HK-2 (cell line): ENCODE results near the gene SH3BP5.
"Not testable (repeated sequence)": the region's sequence is repeated elsewhere in the genome, so short reads cannot be mapped to it uniquely, and the experiment has no call there.

ENCODE experiments used
- DNase-seq: peaks from one replicate; pipeline ENCODE4 v3.0.0-alpha.2; 2018; ENCODE audit not compliant: unreplicated experiment

Gene SH3BP5, protein sequence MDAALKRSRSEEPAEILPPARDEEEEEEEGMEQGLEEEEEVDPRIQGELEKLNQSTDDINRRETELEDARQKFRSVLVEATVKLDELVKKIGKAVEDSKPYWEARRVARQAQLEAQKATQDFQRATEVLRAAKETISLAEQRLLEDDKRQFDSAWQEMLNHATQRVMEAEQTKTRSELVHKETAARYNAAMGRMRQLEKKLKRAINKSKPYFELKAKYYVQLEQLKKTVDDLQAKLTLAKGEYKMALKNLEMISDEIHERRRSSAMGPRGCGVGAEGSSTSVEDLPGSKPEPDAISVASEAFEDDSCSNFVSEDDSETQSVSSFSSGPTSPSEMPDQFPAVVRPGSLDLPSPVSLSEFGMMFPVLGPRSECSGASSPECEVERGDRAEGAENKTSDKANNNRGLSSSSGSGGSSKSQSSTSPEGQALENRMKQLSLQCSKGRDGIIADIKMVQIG

GRCh38 chr3:15332405-15333098, at the start of gene SH3BP5:
Gene SH3BP5 (minus strand): TSS chr3:15332586. CDS start chr3:15332408, 178 bp downstream.
- peak; percentile 61 for DNase-seq

DNA sequence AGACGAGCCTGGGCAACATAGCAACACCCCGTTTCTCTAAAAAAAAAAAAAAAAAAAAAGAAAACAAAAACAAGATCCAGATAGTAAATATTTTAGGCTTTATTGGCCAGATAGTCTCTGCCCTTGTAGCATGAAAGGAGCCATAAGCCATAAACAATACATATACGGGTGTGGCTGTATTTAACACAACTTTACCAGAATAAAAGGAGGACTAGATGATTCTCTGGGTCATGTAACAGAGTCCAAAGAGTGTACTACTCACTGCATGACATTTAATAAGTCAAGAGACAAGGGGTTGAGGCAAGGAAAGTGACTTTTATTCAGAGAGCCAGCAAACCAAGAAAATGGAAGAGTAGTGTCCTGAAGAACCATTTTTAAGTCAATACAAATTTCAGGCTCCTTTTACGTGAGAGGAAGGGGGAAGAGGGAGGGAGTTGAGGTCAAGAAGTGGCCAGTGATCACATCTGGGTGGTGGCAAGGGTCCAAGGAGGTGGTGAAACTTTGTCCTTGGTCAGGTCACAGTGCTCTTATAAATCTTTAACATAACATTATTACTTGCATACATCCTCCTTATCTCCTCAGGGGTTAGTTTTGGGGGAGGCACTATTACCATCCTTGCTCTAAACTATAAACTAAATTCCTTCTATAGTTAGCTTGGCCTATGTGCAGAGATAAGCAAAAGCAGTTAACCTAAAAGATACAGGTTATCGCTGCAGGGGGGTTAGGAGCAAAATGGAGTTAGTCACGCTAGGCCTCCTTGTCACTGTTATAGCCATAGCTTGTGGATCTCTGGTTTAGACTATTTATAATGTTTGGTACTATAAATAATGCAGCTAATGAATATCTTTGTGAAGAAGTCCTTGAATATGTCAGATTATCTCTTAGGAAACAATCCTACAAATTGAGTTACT, 48.8 kb upstream of the SH3BP5 start:
- DNase-seq = no peak

GRCh38 chr3:15377961-15378791, 45.8 kb upstream of the SH3BP5 start:
- peak; percentile 78 for DNase-seq

- no peak for DNase-seq
Measured at GRCh38 chr3:15375461-15376000, 43.1 kb upstream of the SH3BP5 start.

DNA sequence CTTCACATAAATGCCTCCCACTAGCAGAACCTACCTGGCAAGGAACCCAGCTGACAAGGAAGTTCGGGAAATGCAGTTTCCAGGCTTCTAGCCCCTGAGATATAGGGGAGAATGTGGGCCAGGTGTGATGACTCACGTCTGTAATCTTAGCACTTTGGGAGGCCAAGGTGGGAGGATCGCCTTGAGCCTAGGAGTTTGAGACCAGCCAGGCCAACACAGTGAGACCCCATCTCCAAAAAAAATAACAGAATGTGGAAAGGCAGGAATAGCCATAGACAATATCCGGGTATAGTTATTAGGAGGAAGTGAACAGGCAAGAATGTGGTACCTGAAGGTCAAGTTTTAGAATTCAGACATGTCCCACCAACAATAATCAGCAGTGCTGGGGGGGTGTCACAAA, 40.5 kb upstream of the SH3BP5 start:
- DNase-seq = no peak

GRCh38 chr3:15368561-15369135, 36.3 kb upstream of the SH3BP5 start:
- no peak for DNase-seq

- DNase-seq = no peak
Measured at GRCh38 chr3:15367059-15367458, 34.7 kb upstream of the SH3BP5 start.

- not testable (repeated sequence) for DNase-seq
Measured at GRCh38 chr3:15364078-15364477, 31.7 kb upstream of the SH3BP5 start.

GRCh38 chr3:15361494-15362214, 29.3 kb upstream of the SH3BP5 start:
- no peak for DNase-seq

- no peak for DNase-seq
Measured at GRCh38 chr3:15360788-15361493, 28.6 kb upstream of the SH3BP5 start.

DNA sequence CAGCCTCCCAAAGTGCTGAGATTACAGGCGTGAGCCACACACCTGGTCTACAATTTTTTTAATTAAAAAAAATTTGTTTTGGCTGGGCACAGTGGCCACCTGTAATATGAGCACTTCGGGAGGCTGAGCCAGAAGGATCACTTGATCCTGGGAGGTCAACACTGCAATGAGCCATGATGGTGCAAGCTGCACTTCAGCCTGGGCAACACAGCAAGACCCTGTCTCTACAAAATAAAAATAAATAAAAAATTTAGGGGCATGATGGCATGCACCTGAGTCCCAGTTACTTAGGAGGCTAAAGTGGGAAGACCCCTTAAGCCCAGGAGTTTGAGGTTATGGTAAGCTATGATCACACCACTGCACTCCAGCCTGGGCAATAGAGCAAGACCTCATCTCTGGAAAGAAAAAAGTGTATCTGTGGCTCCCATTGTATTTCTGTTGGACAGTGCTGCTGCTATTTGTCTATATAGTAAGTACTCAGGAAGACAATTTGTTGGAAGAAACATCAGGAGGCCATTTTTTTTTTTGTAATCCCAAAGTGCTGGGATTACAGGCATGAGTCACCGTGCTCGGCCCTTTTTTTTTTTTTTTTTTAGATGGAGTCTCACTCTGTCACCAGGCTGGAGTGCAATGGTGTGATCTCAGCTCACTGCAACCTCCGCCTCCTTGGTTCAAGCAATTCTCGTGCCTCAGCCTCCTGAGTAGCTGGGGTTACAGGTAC, 27.5 kb upstream of the SH3BP5 start:
- no peak for DNase-seq

- DNase-seq = not testable (repeated sequence)
Measured at GRCh38 chr3:15356651-15357061, 24.3 kb upstream of the SH3BP5 start.

DNA sequence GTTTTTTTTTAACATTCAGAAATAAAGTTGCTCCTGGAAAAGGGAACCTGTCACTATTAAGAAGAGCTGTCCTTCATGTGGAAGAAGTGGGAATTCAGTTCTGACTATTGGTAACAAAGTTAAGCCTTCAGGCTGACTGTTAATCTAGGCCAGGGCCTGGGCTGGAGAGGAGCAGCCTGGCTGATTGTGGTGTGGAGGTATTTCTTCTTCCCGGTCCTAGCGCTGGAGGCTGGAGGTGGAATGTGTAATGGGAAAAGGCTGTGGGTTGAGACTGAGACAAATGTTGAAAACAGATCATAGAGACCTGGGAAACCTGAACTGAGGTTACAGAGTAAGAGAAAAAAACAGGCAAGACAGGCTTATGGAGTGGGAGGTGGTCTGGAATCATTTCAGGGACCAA, 23.8 kb upstream of the SH3BP5 start:
- no peak for DNase-seq

- no peak for DNase-seq
Measured at GRCh38 chr3:15355086-15355485, 22.7 kb upstream of the SH3BP5 start.

DNA sequence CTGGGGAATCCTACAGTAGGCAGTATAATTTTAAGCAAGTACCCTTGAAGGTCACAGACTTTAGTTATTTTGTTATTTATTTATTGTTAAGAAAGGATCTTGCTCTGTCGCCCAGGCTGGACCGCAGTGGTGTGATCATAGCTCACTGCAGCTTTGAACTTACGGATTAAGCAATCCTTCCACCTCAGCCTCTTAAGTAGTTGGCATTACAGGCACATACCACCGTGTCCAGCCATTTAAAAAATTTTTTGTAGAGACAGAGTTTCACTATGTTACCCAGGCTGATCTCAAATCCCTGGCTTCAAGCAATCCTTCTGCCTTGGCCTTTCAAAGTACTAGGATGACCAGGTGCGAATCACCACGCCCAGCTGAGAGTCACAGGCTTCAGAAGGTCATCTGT, 22.1 kb upstream of the SH3BP5 start:
- no peak for DNase-seq

- DNase-seq = no peak
Measured at GRCh38 chr3:15350141-15350540, 17.8 kb upstream of the SH3BP5 start.

GRCh38 chr3:15349438-15349837, 17.1 kb upstream of the SH3BP5 start:
- DNase-seq = not testable (repeated sequence)

GRCh38 chr3:15348246-15348645, 15.9 kb upstream of the SH3BP5 start:
- no peak for DNase-seq

DNA sequence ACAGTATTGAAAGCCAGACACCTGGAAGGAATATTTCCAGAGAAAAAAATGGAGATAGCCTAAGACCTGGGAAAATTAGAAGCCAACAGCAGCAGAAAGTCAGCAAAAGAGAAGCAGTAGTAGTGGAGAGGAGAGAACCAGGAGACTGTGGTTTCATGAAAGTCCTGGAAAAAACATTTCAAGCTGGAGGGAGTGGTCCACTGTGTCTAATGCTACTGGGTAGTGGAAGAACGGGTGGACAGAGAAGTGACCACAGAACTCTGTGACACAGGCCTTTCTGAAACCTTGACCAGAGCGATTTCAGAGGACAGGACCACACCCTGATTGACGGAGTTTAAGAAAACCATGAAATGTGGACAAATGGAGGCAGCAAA, 15.3 kb upstream of the SH3BP5 start:
- no peak for DNase-seq
